C4-2B (cell line): Measurements from ENCODE around the gene RFTN2.

Experiments
- H3K27ac ChIP-seq: fragments of 450-650 bp; 2 replicates; pipeline ENCODE4 v1.5.1; 2017
- ZFX ChIP-seq: fragments of 450-650 bp; IDR thresholded peaks from 2 replicates; pipeline ENCODE4 v1.6.1; 2017
- TF ChIP-seq, protein P1 (sequence below): fragments of 450-650 bp; conservative IDR thresholded peaks from 2 replicates; pipeline ENCODE4 v1.5.1; 2017; ENCODE audit warnings: mild to moderate bottlenecking

Gene RFTN2

DNA sequence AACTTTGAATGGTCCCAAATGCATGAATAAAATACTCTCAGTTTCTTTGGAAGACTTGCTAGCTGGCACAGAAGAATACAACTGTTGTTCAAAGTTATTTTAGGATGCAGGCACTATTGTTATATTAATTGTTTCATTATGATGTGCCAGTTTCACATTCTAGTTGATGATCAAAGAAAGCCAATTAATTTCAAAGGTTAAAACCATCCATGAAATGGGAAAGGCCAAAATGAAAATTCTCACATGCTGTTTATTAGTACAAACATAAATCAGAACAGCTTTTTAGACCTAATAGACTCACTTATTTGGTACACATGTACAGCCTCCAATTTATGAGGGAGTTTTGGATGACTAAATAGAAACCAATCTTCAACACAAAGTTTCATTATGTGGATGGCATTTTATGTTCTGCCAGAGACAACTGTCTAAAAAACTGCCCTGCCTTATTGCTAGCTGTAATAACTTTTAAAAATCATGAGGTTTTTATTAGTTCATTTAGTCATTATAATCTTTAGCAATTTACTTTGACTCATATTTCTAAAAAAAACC, 42.2 kb downstream of the RFTN2 start:
- TF ChIP-seq, protein P1, sequence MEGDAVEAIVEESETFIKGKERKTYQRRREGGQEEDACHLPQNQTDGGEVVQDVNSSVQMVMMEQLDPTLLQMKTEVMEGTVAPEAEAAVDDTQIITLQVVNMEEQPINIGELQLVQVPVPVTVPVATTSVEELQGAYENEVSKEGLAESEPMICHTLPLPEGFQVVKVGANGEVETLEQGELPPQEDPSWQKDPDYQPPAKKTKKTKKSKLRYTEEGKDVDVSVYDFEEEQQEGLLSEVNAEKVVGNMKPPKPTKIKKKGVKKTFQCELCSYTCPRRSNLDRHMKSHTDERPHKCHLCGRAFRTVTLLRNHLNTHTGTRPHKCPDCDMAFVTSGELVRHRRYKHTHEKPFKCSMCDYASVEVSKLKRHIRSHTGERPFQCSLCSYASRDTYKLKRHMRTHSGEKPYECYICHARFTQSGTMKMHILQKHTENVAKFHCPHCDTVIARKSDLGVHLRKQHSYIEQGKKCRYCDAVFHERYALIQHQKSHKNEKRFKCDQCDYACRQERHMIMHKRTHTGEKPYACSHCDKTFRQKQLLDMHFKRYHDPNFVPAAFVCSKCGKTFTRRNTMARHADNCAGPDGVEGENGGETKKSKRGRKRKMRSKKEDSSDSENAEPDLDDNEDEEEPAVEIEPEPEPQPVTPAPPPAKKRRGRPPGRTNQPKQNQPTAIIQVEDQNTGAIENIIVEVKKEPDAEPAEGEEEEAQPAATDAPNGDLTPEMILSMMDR, result no peak
- TF ChIP-seq ZFX, result no peak

DNA sequence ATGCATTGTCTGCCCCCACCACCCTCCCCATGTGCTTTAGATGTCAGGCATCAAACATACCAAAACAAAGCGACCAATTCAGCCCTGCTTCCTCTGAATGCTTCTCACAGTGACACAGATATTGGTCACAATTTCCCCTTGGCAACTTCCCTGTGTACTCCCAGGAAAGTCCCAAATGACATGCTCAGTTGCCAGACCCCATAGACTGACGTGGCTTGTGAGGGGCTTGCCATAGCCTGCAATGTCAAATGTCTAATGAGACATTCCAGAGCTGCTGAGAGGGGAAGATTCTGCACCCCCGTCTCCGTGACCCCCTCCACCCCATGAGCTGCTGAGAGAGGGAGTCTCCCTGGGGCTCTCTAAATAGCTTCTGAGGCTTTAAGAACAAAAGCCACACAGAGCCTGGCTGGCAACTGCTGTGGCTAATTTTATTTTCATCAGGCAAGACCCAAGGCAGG, 47.3 kb downstream of the RFTN2 start:
- no peak overlapping the region for H3K27ac ChIP-seq

More for the DNA sequence above, 42.2 kb downstream of the RFTN2 start:
- no peak overlapping the region for H3K27ac ChIP-seq

DNA sequence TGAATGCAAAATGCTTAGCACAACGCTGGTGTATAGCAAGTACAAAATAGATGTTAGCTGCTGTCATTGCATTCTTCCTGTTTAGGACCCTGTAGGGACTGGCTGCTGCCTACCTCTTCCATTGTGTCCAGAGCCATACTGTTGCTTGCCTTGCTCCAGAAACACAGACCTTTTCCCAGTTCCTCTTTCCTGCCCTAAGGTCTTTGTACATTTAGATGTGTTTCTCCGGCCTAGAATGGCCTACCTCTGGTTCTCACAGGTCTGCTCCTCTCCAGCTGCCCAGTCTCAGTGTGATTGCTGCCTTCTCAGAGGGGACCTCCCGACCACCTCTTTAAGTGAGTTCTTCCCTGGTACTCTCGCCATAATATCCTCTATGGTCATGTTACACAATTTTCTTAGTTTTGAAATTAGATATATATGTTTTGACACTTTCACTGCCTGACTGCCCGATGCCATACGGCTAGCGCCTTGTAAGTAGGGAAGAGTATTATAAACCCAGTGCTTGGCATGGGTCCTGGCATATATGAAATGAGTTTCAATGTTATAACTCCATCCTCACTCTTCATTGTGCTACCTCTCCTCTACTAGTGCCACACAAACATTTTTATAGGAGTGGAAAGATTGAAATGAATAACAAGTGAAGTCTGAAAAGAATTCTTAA, 48.3 kb downstream of the RFTN2 start:
- TF ChIP-seq, protein P1, result no peak
- TF ChIP-seq ZFX, result no peak
- H3K27ac ChIP-seq, result no peak overlapping the region

More for the DNA sequence above, 47.3 kb downstream of the RFTN2 start:
- TF ChIP-seq, protein P1, result no peak
- TF ChIP-seq ZFX, result no peak

DNA sequence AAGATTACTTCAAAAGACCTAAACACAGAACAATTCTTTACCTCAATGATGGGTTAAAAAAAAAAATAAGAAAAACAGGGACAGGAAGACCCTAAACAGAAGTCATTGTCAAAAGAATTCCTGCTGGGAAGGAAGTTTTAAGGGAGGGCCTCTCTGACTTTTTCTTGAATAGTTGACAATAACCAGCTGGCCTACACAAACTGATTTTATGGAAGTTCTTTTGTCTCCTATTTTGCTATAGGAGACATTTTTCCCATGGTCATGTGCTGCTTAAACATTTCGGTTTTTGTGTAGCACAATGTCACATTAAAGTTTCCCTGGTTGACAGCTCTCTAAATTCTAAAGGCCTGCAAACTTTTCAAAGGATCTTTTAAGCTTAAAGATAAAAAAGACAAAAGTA, 55.3 kb downstream of the RFTN2 start:
- TF ChIP-seq ZFX, result no peak
- TF ChIP-seq, protein P1, result no peak
- H3K27ac ChIP-seq, result no peak overlapping the region

DNA sequence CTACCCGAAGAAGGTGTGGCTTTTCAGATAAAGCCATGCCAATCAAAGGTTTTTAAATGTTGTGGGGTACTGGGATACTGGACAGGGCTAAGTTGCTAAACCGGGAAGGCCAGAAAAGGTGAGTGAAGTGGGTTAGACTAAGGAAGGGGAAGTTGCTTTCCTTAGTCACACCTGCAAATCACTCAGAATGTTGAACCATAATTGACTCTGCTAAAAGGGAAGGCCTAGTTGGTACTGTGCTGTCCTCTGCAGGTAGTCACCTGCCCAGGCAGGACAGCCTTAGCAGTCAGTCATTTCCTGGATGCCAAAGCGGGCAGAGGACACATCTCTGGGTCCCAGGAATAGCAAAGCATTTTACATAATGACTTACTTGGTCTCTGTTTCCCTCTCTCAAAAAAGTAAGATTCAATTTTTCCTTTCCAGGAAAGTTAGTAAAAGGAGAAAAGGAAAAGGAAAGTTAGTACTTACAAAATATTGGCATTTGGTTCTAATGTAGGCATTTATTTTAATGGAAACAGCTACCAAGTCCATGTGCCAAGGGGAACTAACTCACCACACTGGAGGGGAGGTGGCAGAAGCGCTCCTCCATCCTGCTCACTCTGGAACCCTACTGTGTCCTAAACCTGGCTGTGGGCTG, 60.3 kb downstream of the RFTN2 start:
- H3K27ac ChIP-seq, result peak overlapping the region; percentile 100
- TF ChIP-seq, protein P1, result peak; percentile 70
- TF ChIP-seq ZFX, result no peak

DNA sequence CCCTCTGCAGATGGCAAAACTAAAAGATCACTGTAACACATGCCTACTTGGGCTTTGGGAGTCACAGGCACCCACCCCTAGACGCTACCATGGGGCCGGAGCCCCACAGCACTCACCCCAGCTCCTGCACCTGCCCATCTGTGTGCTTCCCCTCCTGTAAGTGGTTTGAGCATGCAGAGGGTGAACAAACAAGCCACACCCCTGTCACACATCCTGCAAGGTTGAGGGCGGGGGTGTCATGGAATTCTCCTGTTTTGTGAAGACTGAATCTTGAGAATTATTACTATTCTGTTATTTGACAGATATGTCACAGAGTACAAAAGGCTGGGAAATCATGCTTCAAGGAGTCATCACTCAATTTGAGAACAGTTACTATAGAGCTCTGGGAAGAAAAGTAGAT, 60.9 kb downstream of the RFTN2 start:
- no peak for TF ChIP-seq ZFX
- TF ChIP-seq, protein P1, result no peak
- peak overlapping the region; percentile 100 for H3K27ac ChIP-seq

DNA sequence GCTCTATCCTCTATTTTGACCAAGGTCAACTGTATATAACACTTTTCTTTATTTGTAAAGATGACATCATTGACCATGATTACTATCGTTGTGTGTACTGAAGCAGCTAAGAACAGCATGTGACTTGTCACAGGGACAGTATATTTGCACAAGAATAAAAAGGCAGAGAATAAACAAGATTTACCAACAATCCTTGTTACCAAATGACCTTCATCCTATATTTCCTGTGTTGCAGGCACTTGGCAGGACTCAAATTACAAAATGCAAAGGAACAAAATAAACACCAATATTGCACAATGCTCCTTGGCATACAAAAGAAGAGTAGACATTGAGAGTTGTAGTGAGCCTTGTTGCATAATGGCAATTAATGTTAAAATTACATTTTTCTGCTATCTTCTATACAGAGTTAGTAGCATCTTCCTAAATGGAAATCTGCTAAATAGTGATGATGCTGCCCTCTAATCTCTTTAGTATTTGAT, 61.8 kb downstream of the RFTN2 start:
- TF ChIP-seq, protein P1, result no peak
- no peak for TF ChIP-seq ZFX
- peak overlapping the region; percentile 100; the same call in 1 of the 2 replicates for H3K27ac ChIP-seq
